Mucosa of rectum (tissue), 2 donors: ENCODE data around the gene SLC44A1.
"Not testable (repeated sequence)": the region's sequence is repeated elsewhere in the genome, so short reads cannot be mapped to it uniquely, and the experiment has no call there.

Experiments
- H3K27ac ChIP-seq, 2 donors: one replicate each; pipeline ENCODE4 v1.7.0; 2013; ENCODE audit warnings: inconsistent platforms in 2 of 2, low read depth in 2 of 2, low read length in 2 of 2
- H3K27me3 ChIP-seq, 2 donors: one replicate each; pipeline ENCODE4 v1.7.0; 2013; ENCODE audit warnings: low read length in 2 of 2; ENCODE audit not compliant: control insufficient read depth in 2 of 2, insufficient read depth in 2 of 2
- H3K36me3 ChIP-seq, 2 donors: one replicate each; pipeline ENCODE4 v1.7.0; 2013; ENCODE audit warnings: low read length in 2 of 2; ENCODE audit not compliant: control insufficient read depth in 2 of 2, insufficient read depth in 2 of 2
- H3K4me1 ChIP-seq, 2 donors: one replicate each; pipeline ENCODE4 v1.7.0; 2013; ENCODE audit warnings: low read length in 2 of 2, mild to moderate bottlenecking in 1 of 2; ENCODE audit not compliant: control insufficient read depth in 2 of 2, insufficient read depth in 2 of 2
- H3K4me3 ChIP-seq, 2 donors: one replicate each; pipeline ENCODE4 v1.7.0; 2013; ENCODE audit warnings: low read length in 2 of 2
- H3K9ac ChIP-seq, 2 donors: one replicate each; pipeline ENCODE4 v1.7.0; 2013; ENCODE audit warnings: low read length in 2 of 2, low read depth in 1 of 2, mild to moderate bottlenecking in 1 of 2
- H3K9me3 ChIP-seq, 2 donors: one replicate each; pipeline ENCODE4 v1.7.0; 2013; ENCODE audit warnings: low read length in 2 of 2; ENCODE audit not compliant: control insufficient read depth in 2 of 2
- donor health status: healthy.
- donor health status: Normal muscosa, but diverticular disease.

The SLC44A1 gene

GRCh38 chr9:105251733-105252404 is 7.4 kb downstream of the SLC44A1 start:
- Histone ChIP-seq H3K4me3 (peak overlapping the region in 1 of 2 donors; percentile 41), H3K27me3 (no peaks in the 10 kb centered on the region), H3K9ac (peak overlapping the region in 1 of 2 donors; percentile 44), H3K27ac (peak overlapping the region; percentile 84 to 87), H3K9me3 (no peaks in the 10 kb centered on the region), H3K4me1 (peaks cover 48 to 57% of the 10 kb centered on the region in 2 donors), H3K36me3 (peaks cover 0 to 3% of the 10 kb centered on the region in 2 donors)

DNA sequence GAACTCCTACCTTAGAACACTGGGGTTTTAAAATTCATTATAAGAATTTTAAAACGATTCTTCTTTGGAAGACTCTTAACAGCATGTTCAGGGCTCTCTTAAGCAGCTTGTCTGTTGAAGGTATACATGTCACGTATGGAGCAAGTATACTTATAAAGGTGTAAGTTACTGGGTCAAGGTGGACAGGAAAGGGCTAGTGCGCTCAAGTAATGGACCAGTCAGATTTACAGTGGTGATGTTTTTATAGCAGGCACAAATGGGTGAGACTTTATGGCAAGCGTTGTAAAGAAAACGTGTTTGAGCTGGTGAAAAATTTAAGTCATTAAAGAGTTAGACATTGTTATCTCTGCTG is 7.9 kb downstream of the SLC44A1 start:
- H3K27ac ChIP-seq = peak overlapping the region; percentile 84 to 87
- peak overlapping the region in 1 of 2 donors; percentile 41 for H3K4me3 ChIP-seq
- peak overlapping the region in 1 of 2 donors; percentile 13 for H3K9ac ChIP-seq
- H3K4me1 ChIP-seq = peaks cover 48 to 59% of the 10 kb centered on the region in 2 donors
- no peaks in the 10 kb centered on the region for H3K27me3 ChIP-seq
- H3K9me3 ChIP-seq = no peaks in the 10 kb centered on the region
- peaks cover 0 to 3% of the 10 kb centered on the region in 2 donors for H3K36me3 ChIP-seq

- no peak overlapping the region for H3K9ac ChIP-seq
- H3K27me3 ChIP-seq = no peaks in the 10 kb centered on the region
- peak overlapping the region; percentile 83 to 84 for H3K27ac ChIP-seq
- H3K9me3 ChIP-seq = no peaks in the 10 kb centered on the region
- peaks cover 0 to 3% of the 10 kb centered on the region in 2 donors for H3K36me3 ChIP-seq
- H3K4me1 ChIP-seq = peaks cover 51 to 70% of the 10 kb centered on the region in 2 donors
- H3K4me3 ChIP-seq = peak overlapping the region in 1 of 2 donors; percentile 9
Observed at GRCh38 chr9:105254226-105254625, 9.8 kb downstream of the SLC44A1 start.

DNA sequence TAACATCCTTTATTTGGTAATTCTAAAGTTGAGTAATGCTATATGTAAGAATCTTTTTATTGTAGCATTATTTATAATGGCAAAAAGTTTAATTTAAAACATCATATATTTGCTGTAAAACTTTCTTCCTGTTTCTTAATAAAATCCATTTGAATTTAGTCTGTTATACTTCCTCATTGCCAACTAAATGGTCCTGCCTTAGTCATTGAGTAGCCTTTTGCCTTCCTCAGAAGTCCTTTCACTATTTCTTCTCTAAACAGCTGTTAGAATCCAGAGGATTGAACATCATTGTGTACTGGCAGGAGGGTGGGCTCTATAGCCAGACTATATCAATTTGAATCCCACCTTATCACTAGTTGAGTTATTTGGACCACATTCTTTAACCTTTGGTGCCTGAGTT is 11.0 kb downstream of the SLC44A1 start:
- H3K27ac ChIP-seq = peak overlapping the region; percentile 69 to 84
- H3K36me3 ChIP-seq = peaks cover 0 to 3% of the 10 kb centered on the region in 2 donors
- no peak overlapping the region for H3K9ac ChIP-seq
- peaks cover 51 to 78% of the 10 kb centered on the region in 2 donors for H3K4me1 ChIP-seq
- no peaks in the 10 kb centered on the region for H3K27me3 ChIP-seq
- no peak overlapping the region for H3K4me3 ChIP-seq
- no peaks in the 10 kb centered on the region for H3K9me3 ChIP-seq

- Histone ChIP-seq H3K27ac (peak overlapping the region; percentile 69 to 84), H3K4me1 (peaks cover 42 to 76% of the 10 kb centered on the region in 2 donors)
- not testable (repeated sequence) for H3K9ac ChIP-seq, H3K4me3 ChIP-seq, H3K27me3 ChIP-seq, H3K36me3 ChIP-seq, H3K9me3 ChIP-seq
Observed at GRCh38 chr9:105256569-105256968, 12.1 kb downstream of the SLC44A1 start.

- H3K27ac ChIP-seq = peak overlapping the region; percentile 65 to 84
- H3K9ac ChIP-seq = peak overlapping the region in 1 of 2 donors; percentile 13
- H3K4me1 ChIP-seq = peaks cover 35 to 67% of the 10 kb centered on the region in 2 donors
- no peaks in the 10 kb centered on the region for H3K27me3 ChIP-seq
- H3K4me3 ChIP-seq = peak overlapping the region in 1 of 2 donors; percentile 20
- H3K36me3 ChIP-seq = no peaks in the 10 kb centered on the region
- no peaks in the 10 kb centered on the region for H3K9me3 ChIP-seq
Observed at GRCh38 chr9:105257809-105258208, 13.4 kb downstream of the SLC44A1 start.

DNA sequence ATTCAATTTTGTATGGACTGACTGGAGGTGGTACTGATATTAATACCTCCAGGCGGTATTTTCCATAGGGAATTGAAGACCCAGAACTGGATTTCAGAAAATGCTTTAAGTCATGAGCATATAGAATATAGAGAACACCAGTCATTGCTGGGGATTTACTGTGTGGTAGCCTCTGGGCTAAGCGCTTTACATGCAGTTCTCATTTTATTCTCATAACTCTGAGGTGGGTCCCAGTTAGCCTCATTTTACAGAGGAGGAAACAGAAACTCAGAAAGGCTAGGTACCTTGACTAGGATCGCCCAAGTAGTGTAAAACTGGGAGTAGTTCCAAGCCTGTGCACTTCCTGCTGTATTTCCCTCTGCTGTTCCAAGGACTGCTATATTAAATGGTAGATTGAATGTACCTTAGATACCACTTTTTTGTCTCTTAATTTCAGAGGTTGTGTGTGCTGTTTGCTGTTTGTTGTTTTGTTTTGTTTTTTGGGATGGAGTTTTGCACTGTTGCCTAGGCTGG is 13.8 kb downstream of the SLC44A1 start:
- H3K4me3 ChIP-seq = peak overlapping the region in 1 of 2 donors; percentile 20
- peaks cover 32 to 62% of the 10 kb centered on the region in 2 donors for H3K4me1 ChIP-seq
- no peaks in the 10 kb centered on the region for H3K9me3 ChIP-seq
- peak overlapping the region; percentile 65 to 84 for H3K27ac ChIP-seq
- H3K9ac ChIP-seq = peak overlapping the region in 1 of 2 donors; percentile 13
- H3K36me3 ChIP-seq = no peaks in the 10 kb centered on the region
- H3K27me3 ChIP-seq = no peaks in the 10 kb centered on the region

DNA sequence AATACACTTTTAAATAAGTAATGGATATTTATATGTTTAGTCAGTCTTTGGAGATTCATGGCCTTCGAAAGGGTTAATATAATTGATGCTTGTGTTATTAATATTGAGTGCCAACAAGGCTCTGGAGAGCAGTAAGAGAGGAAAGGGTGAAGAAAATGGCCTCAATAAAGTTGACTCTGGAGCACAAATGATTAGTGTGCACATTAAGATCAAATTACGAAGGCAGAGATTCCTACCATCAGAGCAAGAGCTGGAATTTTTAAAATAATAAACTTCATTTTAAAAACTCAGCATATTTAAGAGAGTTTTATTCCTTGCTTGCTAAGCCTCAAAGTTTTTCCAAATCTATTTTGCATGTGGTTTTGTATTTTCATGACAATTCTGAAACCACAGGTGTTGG is 14.8 kb downstream of the SLC44A1 start:
- peak overlapping the region; percentile 65 to 84 for H3K27ac ChIP-seq

GRCh38 chr9:105259731-105260612 is 15.5 kb downstream of the SLC44A1 start:
- Histone ChIP-seq H3K9me3 (no peaks in the 10 kb centered on the region), H3K36me3 (no peaks in the 10 kb centered on the region), H3K27ac (peak overlapping the region; percentile 26 to 67), H3K27me3 (no peaks in the 10 kb centered on the region), H3K4me1 (peaks cover 22 to 53% of the 10 kb centered on the region in 2 donors), H3K9ac (no peak overlapping the region), H3K4me3 (peak overlapping the region in 1 of 2 donors; percentile 14)

More for the DNA sequence above, 14.8 kb downstream of the SLC44A1 start:
- no peak overlapping the region for H3K4me3 ChIP-seq
- H3K4me1 ChIP-seq = peaks cover 22 to 58% of the 10 kb centered on the region in 2 donors
- H3K9ac ChIP-seq = no peak overlapping the region
- no peaks in the 10 kb centered on the region for H3K27me3 ChIP-seq
- no peaks in the 10 kb centered on the region for H3K9me3 ChIP-seq
- H3K36me3 ChIP-seq = no peaks in the 10 kb centered on the region

DNA sequence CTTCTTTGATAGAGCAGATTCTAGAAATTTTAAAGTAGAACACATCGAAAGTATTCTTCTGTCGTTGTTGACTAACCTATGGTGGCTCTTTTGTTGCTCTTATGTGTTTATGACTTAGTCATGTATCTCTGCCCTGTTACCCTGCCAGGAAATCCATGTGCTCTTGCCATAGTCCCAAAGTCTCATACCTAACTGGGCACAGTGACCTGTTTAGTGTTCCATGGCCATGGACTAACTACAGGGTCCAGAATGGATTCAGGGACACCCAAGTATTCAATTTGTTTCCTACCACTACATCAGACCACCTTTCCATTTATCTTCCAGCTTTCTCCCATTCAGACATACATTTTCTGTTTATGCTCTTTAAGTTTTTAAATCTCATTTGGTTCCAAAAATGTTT is 18.0 kb downstream of the SLC44A1 start:
- H3K27ac ChIP-seq = no peak overlapping the region
- no peak overlapping the region for H3K4me3 ChIP-seq
- no peaks in the 10 kb centered on the region for H3K27me3 ChIP-seq
- H3K9me3 ChIP-seq = no peaks in the 10 kb centered on the region
- H3K4me1 ChIP-seq = peaks cover 14 to 35% of the 10 kb centered on the region in 2 donors
- no peaks in the 10 kb centered on the region for H3K36me3 ChIP-seq
- H3K9ac ChIP-seq = no peak overlapping the region
